SK-N-SH (cell line): ENCODE measurements around the gene DCLK3. TPM values are rescaled to one million over a fixed set of nuclear protein-coding genes. Genes with fewer than 3 reads are reported as not detected.

Source experiments
- CTCF ChIA-PET: fragments of 300-600, 350-600 bp; formaldehyde crosslinking; extraction: SDS; loops from one replicate; lab custom pipeline; 2021; lab: Yijun Ruan, JAX
- POLR2A ChIA-PET: fragments of 350-600 bp; sonication (Branson Sonifier 250); formaldehyde crosslinking; extraction: SDS; loops from one replicate; lab custom pipeline; 2020; ENCODE audit warnings: antibody characterized with exemption, inconsistent platforms; lab: Yijun Ruan, JAX
- DNase-seq: peaks from one replicate; pipeline ENCODE4 v3.0.0; 2012
- H2AFZ ChIP-seq: fragments of 200-600 bp; sonication (generic); 2 replicates; pipeline ENCODE4 v1.8.1; 2016; ENCODE audit warnings: antibody characterized with exemption, mild to moderate bottlenecking, low read depth
- H3F3A ChIP-seq: fragments of 200-600 bp; sonication (generic); replicated peaks from 2 replicates; pipeline ENCODE3; 2016; ENCODE audit warnings: antibody characterized with exemption, mild to moderate bottlenecking; ENCODE audit not compliant: insufficient read depth
- H3K27ac ChIP-seq, 2 experiments: fragments of 200-500 bp in 1 of 2; fragments of 200-600 bp in 1 of 2; sonication (Bioruptor generic) in 1 of 2; sonication (generic), shearing (Covaris generic) in 1 of 2; 2 replicates each; pipeline versions ENCODE4 v1.5.1 to v1.6.1; 2014 to 2016; ENCODE audit warnings: low read depth in 2 of 2, inconsistent platforms in 1 of 2, low read length in 1 of 2, mild to moderate bottlenecking in 1 of 2, mixed read lengths in 1 of 2
- H3K27me3 ChIP-seq: fragments of 200-600 bp; sonication (generic), shearing (Covaris generic); 2 replicates; pipeline ENCODE4 v1.6.1; 2016; ENCODE audit warnings: mixed run types; ENCODE audit not compliant: insufficient read depth
- H3K36me3 ChIP-seq, 2 experiments: fragments of 200-500 bp in 1 of 2; fragments of 200-600 bp in 1 of 2; sonication (Bioruptor generic) in 1 of 2; sonication (generic) in 1 of 2; replicated peaks in 1 of 2; 2 replicates each; pipeline versions ENCODE3 to v1.5.1; 2014 to 2016; ENCODE audit warnings: low read length in 1 of 2, mild to moderate bottlenecking in 1 of 2; ENCODE audit not compliant: insufficient read depth in 2 of 2, control insufficient read depth in 1 of 2
- H3K4me1 ChIP-seq, 2 experiments: fragments of 200-500 bp in 1 of 2; fragments of 200-600 bp in 1 of 2; sonication (Bioruptor generic) in 1 of 2; sonication (generic), shearing (Covaris generic) in 1 of 2; 2 replicates each; pipeline versions ENCODE4 v1.5.1 to v1.6.1; 2014 to 2016; ENCODE audit warnings: low read depth in 1 of 2, low read length in 1 of 2, mixed run types in 1 of 2; ENCODE audit not compliant: insufficient read depth in 2 of 2, control insufficient read depth in 1 of 2
- H3K4me2 ChIP-seq: fragments of 200-600 bp; sonication (generic), shearing (Covaris generic); 2 replicates; pipeline ENCODE4 v1.6.1; 2017; ENCODE audit warnings: mixed run types
- H3K4me3 ChIP-seq, 2 experiments: fragments of 200-500 bp in 1 of 2; fragments of 200-600 bp in 1 of 2; sonication (Bioruptor generic) in 1 of 2; sonication (generic), shearing (Covaris generic) in 1 of 2; 2 replicates each; pipeline versions ENCODE4 v1.5.1 to v1.8.1; 2014 to 2016; ENCODE audit warnings: low read depth in 2 of 2, inconsistent platforms in 1 of 2, low read length in 1 of 2, mild to moderate bottlenecking in 1 of 2, mixed read lengths in 1 of 2, moderate library complexity in 1 of 2
- H3K79me2 ChIP-seq: fragments of 200-600 bp; sonication (generic); 2 replicates; pipeline ENCODE4 v1.8.1; 2017; ENCODE audit warnings: mild to moderate bottlenecking; ENCODE audit not compliant: insufficient read depth
- H3K9ac ChIP-seq: fragments of 200-600 bp; sonication (generic); 2 replicates; pipeline ENCODE4 v1.6.1; 2017; ENCODE audit warnings: mixed run types
- H3K9me2 ChIP-seq: fragments of 200-600 bp; sonication (generic); 2 replicates; pipeline ENCODE4 v1.6.1; 2017; ENCODE audit warnings: mixed run types
- H3K9me3 ChIP-seq: fragments of 200-600 bp; sonication (generic); 2 replicates; pipeline ENCODE4 v1.6.1; 2017; ENCODE audit warnings: mixed run types, mild to moderate bottlenecking, moderate library complexity
- H4K20me1 ChIP-seq: fragments of 200-600 bp; sonication (generic); 2 replicates; pipeline ENCODE4 v1.6.1; 2017; ENCODE audit warnings: mild to moderate bottlenecking, mixed run types; ENCODE audit not compliant: insufficient read depth
- EP300 ChIP-seq, 2 experiments: IDR thresholded peaks; 2 replicates each; pipeline versions ENCODE4 v1.4.0 to v1.6.1; 2012; ENCODE audit warnings: borderline replicate concordance in 1 of 2, low read depth in 1 of 2, low read length in 1 of 2
- FOXJ3 ChIP-seq: sonication (generic); formaldehyde crosslinking; IDR thresholded peaks from 2 replicates; pipeline ENCODE4 v1.5.1; 2020; ENCODE audit warnings: mild to moderate bottlenecking, missing genetic modification reagents
- MXI1 ChIP-seq: IDR thresholded peaks from 2 replicates; pipeline ENCODE4 v1.6.1; 2012; ENCODE audit warnings: mild to moderate bottlenecking, low read depth, low read length, improper control_type of control experiment
- NFIC ChIP-seq: IDR thresholded peaks from 2 replicates; pipeline ENCODE4 v1.4.0; 2012; ENCODE audit warnings: borderline replicate concordance
- NRF1 ChIP-seq: IDR thresholded peaks from 2 replicates; pipeline ENCODE4 v1.6.1; 2012; ENCODE audit warnings: low read depth, mild to moderate bottlenecking, low read length
- POLR2AphosphoS5 ChIP-seq: IDR thresholded peaks from 2 replicates; pipeline ENCODE4 v1.6.1; 2012; ENCODE audit warnings: low read depth, low read length
- RAD21 ChIP-seq: IDR thresholded peaks from 2 replicates; pipeline ENCODE4 v1.6.1; 2012; ENCODE audit warnings: mild to moderate bottlenecking, low read length
- RCOR1 ChIP-seq: fragments of 150-350 bp; IDR thresholded peaks from 2 replicates; pipeline ENCODE4 v1.6.1; 2017; ENCODE audit warnings: antibody characterized with exemption, low read length
- SIN3A ChIP-seq: IDR thresholded peaks from 2 replicates; pipeline ENCODE4 v1.6.1; 2012; ENCODE audit warnings: low read depth, mild to moderate bottlenecking, low read length, moderate library complexity, borderline replicate concordance
- TAF1 ChIP-seq: IDR thresholded peaks from 2 replicates; pipeline ENCODE4 v1.6.1; 2012; ENCODE audit warnings: low read depth, mild to moderate bottlenecking, low read length, moderate library complexity, borderline replicate concordance
- WGBS: methylation state at CpG from one replicate; pipeline ENCODE4 v1.1.6; 2017; ENCODE audit warnings: low lambda C conversion rate; 5-methylcytosine and 5-hydroxymethylcytosine counted together
- polyA plus RNA-seq, 3 experiments: library from polyadenylated mRNA; depleted of rRNA; stranded (reverse); fragments of >200 nt; gene quantifications; 2 replicates each; pipeline ENCODE4 v1.2.3, GENCODE V29; 2012
- TF ChIP-seq, protein P1 (sequence below): fragments of 200-600 bp; sonication (generic); IDR thresholded peaks from 2 replicates; pipeline ENCODE4 v1.6.1; 2017; ENCODE audit warnings: antibody characterized with exemption, mild to moderate bottlenecking, moderate library complexity
- TF ChIP-seq, protein P2 (sequence below): IDR thresholded peaks from 2 replicates; pipeline ENCODE4 v1.4.0; 2012; ENCODE audit warnings: low read depth, borderline replicate concordance
- TF ChIP-seq, protein P3 (sequence below): IDR thresholded peaks from 2 replicates; pipeline ENCODE4; 2012
- TF ChIP-seq, protein P4 (sequence below): fragments of 150-350 bp; IDR thresholded peaks from 2 replicates; pipeline ENCODE4 v1.6.1; 2016; ENCODE audit warnings: mild to moderate bottlenecking, low read depth, low read length
- TF ChIP-seq, protein P5 (sequence below): fragments of 150-350 bp; IDR thresholded peaks from 2 replicates; pipeline ENCODE4 v1.6.1; 2017; ENCODE audit warnings: antibody characterized with exemption, low read length, low read depth, borderline replicate concordance

Gene DCLK3
- polyA plus RNA-seq, 1 of the 3 experiments (the other 2 are of a cell fraction), result not detected

DNA sequence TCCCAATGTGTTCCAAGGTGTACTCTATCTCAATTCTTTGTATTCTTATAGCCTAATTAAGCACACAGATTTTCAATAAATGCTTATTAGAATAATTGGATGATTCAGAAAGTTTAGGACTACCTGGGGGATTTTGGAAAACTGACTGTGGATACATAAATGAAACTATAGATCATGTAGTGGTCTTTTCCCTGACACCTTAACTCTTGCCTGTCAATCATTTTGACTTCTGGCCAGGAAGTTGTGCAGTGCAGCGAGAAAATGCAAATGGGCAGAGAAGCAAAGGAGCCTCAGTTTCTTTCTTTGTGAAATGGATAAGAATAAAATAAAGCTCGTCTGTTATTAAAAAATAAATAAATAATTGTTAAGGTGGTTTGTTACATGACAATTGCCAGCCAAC lies 47.4 kb upstream of the DCLK3 start:
- H3K27ac ChIP-seq, result no peak overlapping the region
- no peak overlapping the region for H3K9ac ChIP-seq
- DNase-seq, result no peak
- H3K9me3 ChIP-seq, result no peaks in the 10 kb centered on the region
- no peaks in the 10 kb centered on the region for H3K9me2 ChIP-seq
- H3K36me3 ChIP-seq, result no peaks in the 10 kb centered on the region
- CTCF ChIA-PET, result interaction anchor here (1.3 to 1.8 kb wide), 2 partner anchors 19 to 57 kb away, joined by 4 read pairs; no protein-coding TSS in a partner anchor
- H2AFZ ChIP-seq, result no peak overlapping the region
- H3K4me3 ChIP-seq, result no peak overlapping the region
- no peaks in the 10 kb centered on the region for H3F3A ChIP-seq
- H3K4me2 ChIP-seq, result no peak overlapping the region
- POLR2A ChIA-PET, result no interaction called here
- H3K79me2 ChIP-seq, result no peaks in the 10 kb centered on the region
- TF ChIP-seq NFIC (no peak), MXI1 (no peak), RAD21 (no peak), RCOR1 (no peak), FOXJ3 (no peak), SIN3A (no peak), POLR2AphosphoS5 (no peak), TAF1 (no peak), EP300 (IDR thresholded peaks at IDR 0.05; ENCODE audit: borderline replicate concordance in 1 of 2, low read depth in 1 of 2, low read length in 1 of 2) (no peak)
- TF ChIP-seq, protein P1, sequence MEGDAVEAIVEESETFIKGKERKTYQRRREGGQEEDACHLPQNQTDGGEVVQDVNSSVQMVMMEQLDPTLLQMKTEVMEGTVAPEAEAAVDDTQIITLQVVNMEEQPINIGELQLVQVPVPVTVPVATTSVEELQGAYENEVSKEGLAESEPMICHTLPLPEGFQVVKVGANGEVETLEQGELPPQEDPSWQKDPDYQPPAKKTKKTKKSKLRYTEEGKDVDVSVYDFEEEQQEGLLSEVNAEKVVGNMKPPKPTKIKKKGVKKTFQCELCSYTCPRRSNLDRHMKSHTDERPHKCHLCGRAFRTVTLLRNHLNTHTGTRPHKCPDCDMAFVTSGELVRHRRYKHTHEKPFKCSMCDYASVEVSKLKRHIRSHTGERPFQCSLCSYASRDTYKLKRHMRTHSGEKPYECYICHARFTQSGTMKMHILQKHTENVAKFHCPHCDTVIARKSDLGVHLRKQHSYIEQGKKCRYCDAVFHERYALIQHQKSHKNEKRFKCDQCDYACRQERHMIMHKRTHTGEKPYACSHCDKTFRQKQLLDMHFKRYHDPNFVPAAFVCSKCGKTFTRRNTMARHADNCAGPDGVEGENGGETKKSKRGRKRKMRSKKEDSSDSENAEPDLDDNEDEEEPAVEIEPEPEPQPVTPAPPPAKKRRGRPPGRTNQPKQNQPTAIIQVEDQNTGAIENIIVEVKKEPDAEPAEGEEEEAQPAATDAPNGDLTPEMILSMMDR, result no peak
- TF ChIP-seq, protein P2, sequence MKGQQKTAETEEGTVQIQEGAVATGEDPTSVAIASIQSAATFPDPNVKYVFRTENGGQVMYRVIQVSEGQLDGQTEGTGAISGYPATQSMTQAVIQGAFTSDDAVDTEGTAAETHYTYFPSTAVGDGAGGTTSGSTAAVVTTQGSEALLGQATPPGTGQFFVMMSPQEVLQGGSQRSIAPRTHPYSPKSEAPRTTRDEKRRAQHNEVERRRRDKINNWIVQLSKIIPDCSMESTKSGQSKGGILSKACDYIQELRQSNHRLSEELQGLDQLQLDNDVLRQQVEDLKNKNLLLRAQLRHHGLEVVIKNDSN, result no peak
- TF ChIP-seq, protein P3, sequence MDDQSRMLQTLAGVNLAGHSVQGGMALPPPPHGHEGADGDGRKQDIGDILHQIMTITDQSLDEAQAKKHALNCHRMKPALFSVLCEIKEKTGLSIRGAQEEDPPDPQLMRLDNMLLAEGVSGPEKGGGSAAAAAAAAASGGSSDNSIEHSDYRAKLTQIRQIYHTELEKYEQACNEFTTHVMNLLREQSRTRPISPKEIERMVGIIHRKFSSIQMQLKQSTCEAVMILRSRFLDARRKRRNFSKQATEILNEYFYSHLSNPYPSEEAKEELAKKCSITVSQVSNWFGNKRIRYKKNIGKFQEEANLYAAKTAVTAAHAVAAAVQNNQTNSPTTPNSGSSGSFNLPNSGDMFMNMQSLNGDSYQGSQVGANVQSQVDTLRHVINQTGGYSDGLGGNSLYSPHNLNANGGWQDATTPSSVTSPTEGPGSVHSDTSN, result no peak
- H3K4me1 ChIP-seq, result no peaks in the 10 kb centered on the region; a peak in 1 of 4 replicates
- WGBS, result 34% methylated on average over 2 of the region's 2 CpGs
- H3K27me3 ChIP-seq, result no peaks in the 10 kb centered on the region
- H4K20me1 ChIP-seq, result no peaks in the 10 kb centered on the region

DNA sequence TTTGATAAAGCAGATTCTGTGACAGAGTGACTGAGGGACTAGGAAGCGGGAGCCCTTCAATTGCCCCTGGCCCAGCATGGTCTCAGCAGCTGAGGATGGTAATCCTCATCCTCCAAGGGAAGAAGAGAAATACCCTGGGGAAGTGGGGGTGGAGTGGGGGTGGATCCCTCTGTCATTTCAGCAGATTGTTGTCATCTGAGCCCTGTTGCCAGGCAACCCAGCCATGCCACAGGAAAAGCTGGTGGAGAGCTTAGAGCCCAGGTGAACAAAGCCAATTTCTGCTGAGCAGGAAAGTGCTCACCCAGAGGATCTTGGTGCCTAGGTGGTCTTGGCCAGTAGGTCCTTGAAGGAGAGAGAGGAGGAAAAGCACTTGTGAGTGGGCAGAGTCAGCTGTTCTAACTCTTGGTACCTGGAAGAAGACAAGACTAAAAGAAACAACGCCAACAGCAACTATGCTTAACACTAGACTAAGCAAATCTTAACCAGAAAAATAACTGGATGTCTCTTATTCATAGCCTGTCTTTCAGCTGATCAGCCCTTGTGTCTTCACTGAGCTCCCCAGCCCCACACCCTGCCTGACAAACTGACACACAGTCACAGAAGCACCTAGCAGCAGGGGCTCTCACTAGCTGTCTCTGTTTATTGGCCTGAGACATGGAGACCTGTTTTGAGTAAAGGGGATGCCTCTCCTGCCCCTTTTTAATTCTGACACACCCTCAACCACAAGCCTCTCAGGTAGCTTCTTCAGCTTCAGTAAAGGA lies 40.1 kb upstream of the DCLK3 start:
- 53% methylated on average over 2 of the region's 2 CpGs for WGBS
- H3K4me2 ChIP-seq, result no peak overlapping the region
- H3K4me3 ChIP-seq, result no peak overlapping the region
- no peak overlapping the region for H3K27ac ChIP-seq
- no peaks in the 10 kb centered on the region for H3K4me1 ChIP-seq
- H3K9me2 ChIP-seq, result no peaks in the 10 kb centered on the region
- no peaks in the 10 kb centered on the region for H3K27me3 ChIP-seq
- no peaks in the 10 kb centered on the region for H3K9me3 ChIP-seq
- H3K36me3 ChIP-seq, result no peaks in the 10 kb centered on the region
- CTCF ChIA-PET, result interaction anchor here (0.8 to 1.1 kb wide), 2 partner anchors 28 to 64 kb away, joined by 3 read pairs; no protein-coding TSS in a partner anchor
- no peak for DNase-seq
- no peak overlapping the region for H2AFZ ChIP-seq
- no peaks in the 10 kb centered on the region for H3F3A ChIP-seq
- POLR2A ChIA-PET, result no interaction called here
- no peaks in the 10 kb centered on the region for H4K20me1 ChIP-seq
- H3K9ac ChIP-seq, result no peak overlapping the region
- H3K79me2 ChIP-seq, result no peaks in the 10 kb centered on the region
- TF ChIP-seq NFIC (no peak), EP300 (IDR thresholded peaks at IDR 0.05; ENCODE audit: borderline replicate concordance in 1 of 2, low read depth in 1 of 2, low read length in 1 of 2) (no peak), RCOR1 (no peak), NRF1 (no peak)
- TF ChIP-seq, protein P4, sequence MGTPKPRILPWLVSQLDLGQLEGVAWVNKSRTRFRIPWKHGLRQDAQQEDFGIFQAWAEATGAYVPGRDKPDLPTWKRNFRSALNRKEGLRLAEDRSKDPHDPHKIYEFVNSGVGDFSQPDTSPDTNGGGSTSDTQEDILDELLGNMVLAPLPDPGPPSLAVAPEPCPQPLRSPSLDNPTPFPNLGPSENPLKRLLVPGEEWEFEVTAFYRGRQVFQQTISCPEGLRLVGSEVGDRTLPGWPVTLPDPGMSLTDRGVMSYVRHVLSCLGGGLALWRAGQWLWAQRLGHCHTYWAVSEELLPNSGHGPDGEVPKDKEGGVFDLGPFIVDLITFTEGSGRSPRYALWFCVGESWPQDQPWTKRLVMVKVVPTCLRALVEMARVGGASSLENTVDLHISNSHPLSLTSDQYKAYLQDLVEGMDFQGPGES, result no peak
- TF ChIP-seq, protein P2, result no peak
- TF ChIP-seq, protein P3, result no peak
- TF ChIP-seq, protein P5, sequence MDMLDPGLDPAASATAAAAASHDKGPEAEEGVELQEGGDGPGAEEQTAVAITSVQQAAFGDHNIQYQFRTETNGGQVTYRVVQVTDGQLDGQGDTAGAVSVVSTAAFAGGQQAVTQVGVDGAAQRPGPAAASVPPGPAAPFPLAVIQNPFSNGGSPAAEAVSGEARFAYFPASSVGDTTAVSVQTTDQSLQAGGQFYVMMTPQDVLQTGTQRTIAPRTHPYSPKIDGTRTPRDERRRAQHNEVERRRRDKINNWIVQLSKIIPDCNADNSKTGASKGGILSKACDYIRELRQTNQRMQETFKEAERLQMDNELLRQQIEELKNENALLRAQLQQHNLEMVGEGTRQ, result no peak
